Neural cell (in vitro differentiated cells): ENCODE results near the gene KCNE1.

Source experiments
- EP300 ChIP-seq: fragments of 450-650 bp; conservative IDR thresholded peaks from 2 replicates; pipeline ENCODE4 v1.6.1; 2014; ENCODE audit warnings: antibody characterized with exemption, mild to moderate bottlenecking, moderate library complexity; ENCODE audit not compliant: poor library complexity, severe bottlenecking
- EZH2 ChIP-seq: fragments of 200-600, 300-800 bp; shearing (Covaris generic), sonication (generic); IDR thresholded peaks from 2 replicates; pipeline ENCODE4 v1.6.1; 2014; ENCODE audit warnings: antibody characterized with exemption, low read length, borderline replicate concordance, mild to moderate bottlenecking; ENCODE audit not compliant: insufficient read depth, poor library complexity, severe bottlenecking
- POLR2AphosphoS5 ChIP-seq: IDR thresholded peaks from 2 replicates; pipeline ENCODE4 v1.6.1; 2012
- RAD21 ChIP-seq: fragments of 450-650 bp; conservative IDR thresholded peaks from 2 replicates; pipeline ENCODE4 v1.6.1; 2014; ENCODE audit warnings: antibody characterized with exemption, mild to moderate bottlenecking, moderate library complexity
- TAF1 ChIP-seq: IDR thresholded peaks from 2 replicates; pipeline ENCODE4 v1.6.1; 2012; ENCODE audit warnings: low read depth
- TF ChIP-seq, protein P1 (sequence below): fragments of 450-650 bp; IDR thresholded peaks from 2 replicates; pipeline ENCODE4 v1.5.1; 2014; ENCODE audit warnings: antibody characterized with exemption, mild to moderate bottlenecking, moderate library complexity; ENCODE audit not compliant: poor library complexity, severe bottlenecking
- TF ChIP-seq, protein P2 (sequence below): IDR thresholded peaks from 2 replicates; pipeline ENCODE4 v1.6.1; 2012; ENCODE audit warnings: borderline replicate concordance

DNA sequence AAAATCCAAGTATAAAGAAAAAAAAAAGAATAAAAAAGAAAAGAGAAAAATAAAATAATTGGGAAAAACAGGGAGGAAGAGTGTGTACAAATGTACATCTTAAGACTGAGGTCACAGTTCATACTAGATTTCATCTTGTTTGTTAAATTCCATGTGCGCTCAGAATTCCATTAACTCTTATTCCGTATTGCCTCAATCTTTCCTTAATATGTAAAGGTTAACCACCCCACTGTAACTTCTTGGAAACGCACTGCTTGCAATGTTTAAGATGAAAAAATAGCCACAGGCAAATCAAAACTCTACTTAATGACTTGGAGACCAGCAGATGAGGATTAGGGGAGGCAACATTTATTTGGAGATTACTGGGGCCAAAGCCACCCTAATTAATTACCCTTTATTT is 23.9 kb upstream of the KCNE1 start:
- TF ChIP-seq, protein P1, sequence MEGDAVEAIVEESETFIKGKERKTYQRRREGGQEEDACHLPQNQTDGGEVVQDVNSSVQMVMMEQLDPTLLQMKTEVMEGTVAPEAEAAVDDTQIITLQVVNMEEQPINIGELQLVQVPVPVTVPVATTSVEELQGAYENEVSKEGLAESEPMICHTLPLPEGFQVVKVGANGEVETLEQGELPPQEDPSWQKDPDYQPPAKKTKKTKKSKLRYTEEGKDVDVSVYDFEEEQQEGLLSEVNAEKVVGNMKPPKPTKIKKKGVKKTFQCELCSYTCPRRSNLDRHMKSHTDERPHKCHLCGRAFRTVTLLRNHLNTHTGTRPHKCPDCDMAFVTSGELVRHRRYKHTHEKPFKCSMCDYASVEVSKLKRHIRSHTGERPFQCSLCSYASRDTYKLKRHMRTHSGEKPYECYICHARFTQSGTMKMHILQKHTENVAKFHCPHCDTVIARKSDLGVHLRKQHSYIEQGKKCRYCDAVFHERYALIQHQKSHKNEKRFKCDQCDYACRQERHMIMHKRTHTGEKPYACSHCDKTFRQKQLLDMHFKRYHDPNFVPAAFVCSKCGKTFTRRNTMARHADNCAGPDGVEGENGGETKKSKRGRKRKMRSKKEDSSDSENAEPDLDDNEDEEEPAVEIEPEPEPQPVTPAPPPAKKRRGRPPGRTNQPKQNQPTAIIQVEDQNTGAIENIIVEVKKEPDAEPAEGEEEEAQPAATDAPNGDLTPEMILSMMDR: no peak
- TF ChIP-seq EZH2 (no peak), POLR2AphosphoS5 (no peak), RAD21 (no peak), EP300 (no peak), TAF1 (no peak)
- TF ChIP-seq, protein P2, sequence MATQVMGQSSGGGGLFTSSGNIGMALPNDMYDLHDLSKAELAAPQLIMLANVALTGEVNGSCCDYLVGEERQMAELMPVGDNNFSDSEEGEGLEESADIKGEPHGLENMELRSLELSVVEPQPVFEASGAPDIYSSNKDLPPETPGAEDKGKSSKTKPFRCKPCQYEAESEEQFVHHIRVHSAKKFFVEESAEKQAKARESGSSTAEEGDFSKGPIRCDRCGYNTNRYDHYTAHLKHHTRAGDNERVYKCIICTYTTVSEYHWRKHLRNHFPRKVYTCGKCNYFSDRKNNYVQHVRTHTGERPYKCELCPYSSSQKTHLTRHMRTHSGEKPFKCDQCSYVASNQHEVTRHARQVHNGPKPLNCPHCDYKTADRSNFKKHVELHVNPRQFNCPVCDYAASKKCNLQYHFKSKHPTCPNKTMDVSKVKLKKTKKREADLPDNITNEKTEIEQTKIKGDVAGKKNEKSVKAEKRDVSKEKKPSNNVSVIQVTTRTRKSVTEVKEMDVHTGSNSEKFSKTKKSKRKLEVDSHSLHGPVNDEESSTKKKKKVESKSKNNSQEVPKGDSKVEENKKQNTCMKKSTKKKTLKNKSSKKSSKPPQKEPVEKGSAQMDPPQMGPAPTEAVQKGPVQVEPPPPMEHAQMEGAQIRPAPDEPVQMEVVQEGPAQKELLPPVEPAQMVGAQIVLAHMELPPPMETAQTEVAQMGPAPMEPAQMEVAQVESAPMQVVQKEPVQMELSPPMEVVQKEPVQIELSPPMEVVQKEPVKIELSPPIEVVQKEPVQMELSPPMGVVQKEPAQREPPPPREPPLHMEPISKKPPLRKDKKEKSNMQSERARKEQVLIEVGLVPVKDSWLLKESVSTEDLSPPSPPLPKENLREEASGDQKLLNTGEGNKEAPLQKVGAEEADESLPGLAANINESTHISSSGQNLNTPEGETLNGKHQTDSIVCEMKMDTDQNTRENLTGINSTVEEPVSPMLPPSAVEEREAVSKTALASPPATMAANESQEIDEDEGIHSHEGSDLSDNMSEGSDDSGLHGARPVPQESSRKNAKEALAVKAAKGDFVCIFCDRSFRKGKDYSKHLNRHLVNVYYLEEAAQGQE: no peak
